Epidermal melanocyte (primary cell): ENCODE data around the gene FERD3L.

Experiments used
- DNase-seq: peaks from one replicate; pipeline ENCODE4 v3.0.0; 2011; ENCODE audit warnings: low spot score; ENCODE audit not compliant: insufficient read length

Gene FERD3L

GRCh38 chr7:19117091-19117869 is 27.9 kb downstream of the FERD3L start, which contains the start of gene TWIST1:
TWIST1 (minus strand) TSS chr7:19117636; CDS start chr7:19117321, 315 bp downstream.
- DNase-seq = peak; percentile 80

- no peak for DNase-seq
Measured at GRCh38 chr7:19116121-19117090, 28.8 kb downstream of the FERD3L start.

- DNase-seq = no peak
Measured at GRCh38 chr7:19114551-19114855, 30.7 kb downstream of the FERD3L start.

DNA sequence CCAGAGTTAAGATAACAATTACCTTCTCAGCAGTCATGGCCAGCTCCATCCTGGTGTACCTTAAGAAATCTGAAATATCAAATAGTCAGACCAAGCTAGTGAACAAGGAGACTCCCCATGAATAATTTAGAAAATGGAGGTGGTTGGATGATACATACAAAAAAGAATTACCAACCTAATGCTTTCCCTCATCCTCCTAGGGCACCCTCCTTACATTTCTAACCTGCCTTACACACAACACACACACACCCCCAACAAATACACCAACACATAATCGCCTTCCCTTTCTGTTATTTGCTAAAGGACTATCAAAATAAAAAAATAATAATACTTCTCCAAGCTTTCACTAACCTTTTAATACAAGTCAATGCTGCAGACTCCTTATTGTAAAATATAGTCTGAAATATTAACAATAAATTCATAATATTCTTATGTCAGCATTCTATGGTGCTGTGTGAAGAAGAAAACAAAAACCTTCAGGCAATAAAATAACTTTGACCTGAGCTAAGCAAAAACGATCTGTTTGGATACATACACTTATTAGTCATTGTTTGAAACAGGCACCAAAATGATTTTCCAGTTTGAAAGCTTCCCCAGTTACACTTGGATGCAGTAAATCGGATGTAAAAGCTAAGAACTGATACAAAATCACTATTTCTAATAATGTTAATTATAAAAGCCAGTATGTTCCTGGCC is 31.2 kb downstream of the FERD3L start:
- DNase-seq = no peak

- no peak for DNase-seq
Measured at GRCh38 chr7:19113002-19113350, 32.2 kb downstream of the FERD3L start.

DNA sequence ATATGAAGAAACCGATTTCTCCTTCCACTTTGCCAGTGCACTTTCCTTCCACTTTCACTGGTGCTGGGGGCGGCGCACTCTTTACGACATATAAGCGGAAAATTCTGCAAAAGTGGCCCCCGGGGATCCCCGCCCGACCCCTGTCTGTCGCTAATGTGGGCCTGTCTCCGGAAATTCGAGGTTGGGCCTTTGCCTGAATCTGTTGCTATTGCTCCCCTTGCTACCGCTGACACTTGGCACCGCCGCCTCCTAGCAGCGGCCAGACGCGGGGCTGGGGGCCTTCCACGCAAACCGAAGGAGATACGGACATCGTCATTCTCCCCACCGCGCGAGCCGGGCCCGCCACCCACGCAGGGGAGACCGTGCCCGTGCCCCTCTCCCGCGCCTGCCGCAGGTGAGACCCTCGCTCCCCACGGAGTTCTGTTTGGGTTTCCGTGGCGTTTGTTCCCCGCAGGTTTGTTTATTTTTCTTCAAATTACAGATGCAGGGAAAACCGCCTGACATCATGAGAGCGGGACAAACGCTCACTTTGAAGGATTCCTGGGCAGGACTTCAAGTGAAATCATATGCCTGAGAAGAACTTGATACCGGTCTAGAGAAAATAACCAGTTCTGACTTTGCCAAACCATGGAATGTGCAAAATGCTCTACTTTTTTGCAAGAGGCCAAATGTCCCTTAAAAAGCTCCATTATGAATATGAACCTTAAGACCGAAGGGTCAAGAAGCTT is 32.8 kb downstream of the FERD3L start:
- no peak for DNase-seq

GRCh38 chr7:19111474-19112273 is 33.5 kb downstream of the FERD3L start:
- no peak for DNase-seq

DNA sequence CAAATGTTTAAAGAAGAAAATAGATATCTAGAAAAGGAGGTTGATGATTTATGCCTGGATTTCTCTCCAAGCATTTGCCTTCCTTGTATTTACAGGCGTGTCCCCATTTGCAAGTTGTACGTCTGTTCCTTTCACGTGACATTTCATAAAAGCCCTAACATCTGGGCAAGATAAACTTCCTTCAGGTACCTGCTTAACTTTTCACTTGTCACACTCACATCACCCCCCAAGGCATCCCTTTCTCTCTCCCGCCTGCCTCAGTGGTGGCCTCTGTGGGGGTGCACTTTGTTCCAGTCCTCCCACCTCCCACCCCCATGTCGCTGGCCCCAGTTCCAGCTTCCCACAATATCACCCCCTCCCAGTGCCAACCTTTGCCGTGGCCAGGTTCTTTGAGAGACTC is 34.4 kb downstream of the FERD3L start:
- no peak for DNase-seq

- no peak for DNase-seq
Measured at GRCh38 chr7:19110026-19110730, 35.0 kb downstream of the FERD3L start.

- no peak for DNase-seq
Measured at GRCh38 chr7:19109000-19109946, 35.9 kb downstream of the FERD3L start.

DNA sequence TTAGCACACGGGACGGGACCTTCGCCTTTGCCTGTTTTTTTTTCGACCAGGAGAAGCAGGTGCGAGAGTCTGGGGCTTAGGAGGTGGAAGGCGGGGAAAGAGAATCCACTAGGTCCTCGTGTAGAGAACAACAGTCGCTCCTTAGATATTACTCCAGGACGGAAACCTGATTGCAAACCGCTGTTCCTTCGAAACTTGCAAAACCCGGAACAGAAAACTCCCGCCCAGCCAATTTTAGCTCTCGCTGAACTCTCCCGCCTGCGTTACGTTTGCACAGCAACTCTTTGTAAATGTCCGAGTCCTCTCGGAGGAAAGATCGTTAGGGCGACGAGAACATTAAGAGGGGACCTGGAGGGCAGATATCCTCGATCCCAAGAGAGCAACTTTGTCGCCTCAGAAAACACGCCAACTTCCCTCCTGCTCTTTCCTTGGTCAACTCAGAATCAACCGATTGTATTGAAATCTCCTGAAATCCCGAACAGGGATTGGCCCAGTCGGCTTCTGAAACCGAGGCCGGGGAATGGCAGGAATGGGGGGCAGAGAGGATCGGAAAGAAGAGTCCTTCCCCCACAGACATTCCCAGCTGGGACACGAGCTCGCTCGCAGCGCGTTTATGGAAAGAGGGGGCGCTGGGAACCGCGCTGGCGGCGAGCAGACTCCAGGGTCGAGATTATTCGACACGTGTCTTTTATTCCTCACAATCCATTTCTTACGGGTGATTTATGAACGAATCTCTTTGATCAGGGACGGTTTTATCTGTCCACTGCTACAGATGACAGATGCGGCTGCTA is 37.7 kb downstream of the FERD3L start:
- no peak for DNase-seq

DNA sequence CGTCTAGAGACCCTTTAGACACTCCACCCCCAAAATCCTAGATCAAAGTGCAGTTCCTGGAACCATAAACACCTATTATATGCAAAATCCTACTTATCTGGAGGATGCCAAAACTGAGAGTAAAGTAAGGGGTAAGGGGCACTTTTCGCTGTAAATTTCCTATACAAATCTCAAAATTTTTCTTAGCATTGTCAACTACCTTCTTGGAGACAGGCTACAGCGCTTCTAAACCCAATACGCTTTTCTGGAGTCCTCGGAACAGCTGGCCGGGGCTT is 38.2 kb downstream of the FERD3L start:
- no peak for DNase-seq

DNA sequence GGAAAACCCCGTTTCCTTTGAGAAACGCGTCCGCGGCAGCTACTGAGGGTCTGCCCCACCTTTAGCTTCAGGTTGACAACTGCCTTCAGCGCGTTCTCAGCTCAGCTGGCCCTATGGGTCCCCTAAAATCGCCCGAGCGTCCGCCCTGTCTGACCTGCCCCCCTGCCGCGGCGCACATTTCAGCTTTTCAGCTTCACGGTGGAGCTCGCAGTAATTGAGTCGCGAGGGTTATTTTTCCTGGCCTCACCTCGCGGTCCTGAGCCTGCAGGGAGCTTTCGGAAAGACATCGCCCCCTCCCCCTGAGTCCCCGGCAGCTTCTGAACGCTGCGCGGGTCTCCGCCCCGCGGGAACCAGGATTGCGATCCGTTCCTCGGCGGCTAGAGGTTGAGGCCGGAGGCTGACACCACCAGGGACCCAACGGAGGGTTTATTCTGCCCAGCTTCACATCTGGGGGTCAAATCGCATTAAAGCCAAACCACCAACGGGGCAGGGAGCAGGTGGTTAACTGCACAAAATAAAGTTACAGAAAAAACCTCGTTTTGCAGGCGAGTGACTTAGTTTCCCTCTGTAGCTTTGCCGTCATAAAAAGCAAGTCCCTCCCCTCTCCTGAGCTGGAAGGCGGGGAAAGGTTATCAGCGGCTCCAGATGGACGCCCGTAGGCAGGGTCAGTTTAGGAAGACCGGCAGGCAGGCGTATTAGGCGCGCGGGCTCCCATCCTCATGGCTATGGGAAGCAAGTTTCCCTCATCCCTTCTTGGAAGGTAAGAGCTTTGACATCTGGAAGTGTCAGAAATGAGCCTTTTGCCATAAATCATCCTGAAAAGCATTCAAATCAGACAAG is 38.8 kb downstream of the FERD3L start:
- no peak for DNase-seq

GRCh38 chr7:19105546-19105945 is 39.7 kb downstream of the FERD3L start:
- no peak for DNase-seq

- DNase-seq = no peak
Measured at GRCh38 chr7:19104811-19105210, 40.4 kb downstream of the FERD3L start.

- no peak for DNase-seq
Measured at GRCh38 chr7:19102884-19103283, 42.3 kb downstream of the FERD3L start.

DNA sequence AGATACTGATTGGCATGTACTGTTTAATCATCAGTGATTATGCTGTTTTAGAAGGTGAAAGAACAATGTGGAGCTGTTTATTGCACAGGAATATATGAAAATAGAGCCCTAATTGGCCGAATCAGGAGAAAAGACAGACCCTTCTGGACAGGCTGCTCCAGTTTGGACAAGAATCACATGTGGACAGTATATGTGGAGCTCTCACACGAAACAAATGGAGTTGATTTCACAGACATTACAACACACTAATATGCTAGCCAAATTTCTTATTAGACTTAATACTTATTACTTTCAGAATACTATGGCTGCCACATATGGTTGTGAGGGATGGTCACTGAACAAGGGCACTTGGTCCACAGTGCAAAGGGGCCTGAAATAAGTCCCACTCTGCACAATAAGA is 43.3 kb downstream of the FERD3L start:
- no peak for DNase-seq
